NCI-H2081 (cell line): ENCODE results near the gene CHRNB2.
"Not testable (repeated sequence)": the region's sequence is repeated elsewhere in the genome, so short reads cannot be mapped to it uniquely, and the experiment has no call there.

Experiments
- DNase-seq, 2 experiments: peaks; one replicate each; lab custom pipeline; 2025; lab: John Stamatoyannopoulos, UW

The CHRNB2 gene

GRCh38 chr1:154567386-154568156 lies at the start of gene CHRNB2:
Gene CHRNB2, plus strand, starts transcription at chr1:154567778. Its CDS starts 267 bp downstream, at chr1:154568045.
- DNase-seq = peak; percentile 86 to 93

- DNase-seq = no peak
These were observed 48.0 kb upstream of the CHRNB2 start for GRCh38 chr1:154519591-154519991.

GRCh38 chr1:154520333-154520732 lies 47.2 kb upstream of the CHRNB2 start:
- no peak for DNase-seq

- DNase-seq = peak in 1 of 2 experiments; percentile 33
These were observed 45.9 kb upstream of the CHRNB2 start for GRCh38 chr1:154521695-154522094.

GRCh38 chr1:154524881-154525280 lies 42.7 kb upstream of the CHRNB2 start:
- no peak for DNase-seq

- no peak for DNase-seq
These were observed 40.4 kb upstream of the CHRNB2 start for GRCh38 chr1:154527192-154527591.

GRCh38 chr1:154529308-154529707 lies 38.3 kb upstream of the CHRNB2 start:
- no peak for DNase-seq

- not testable (repeated sequence) for DNase-seq
These were observed 35.6 kb upstream of the CHRNB2 start for GRCh38 chr1:154531950-154532349.

- DNase-seq = peak; percentile 28 to 67
These were observed 33.4 kb upstream of the CHRNB2 start for GRCh38 chr1:154533952-154534844.

GRCh38 chr1:154536570-154536969 lies 31.0 kb upstream of the CHRNB2 start:
- DNase-seq = no peak

- no peak for DNase-seq
These were observed 27.8 kb upstream of the CHRNB2 start for GRCh38 chr1:154539486-154540483.

GRCh38 chr1:154541231-154541630 lies 26.3 kb upstream of the CHRNB2 start:
- no peak for DNase-seq

GRCh38 chr1:154546264-154547063 lies 21.1 kb upstream of the CHRNB2 start:
- peak; percentile 69 to 73 for DNase-seq

GRCh38 chr1:154547105-154547732 lies 20.4 kb upstream of the CHRNB2 start:
- no peak for DNase-seq

- DNase-seq = no peak
These were observed 19.6 kb upstream of the CHRNB2 start for GRCh38 chr1:154548028-154548427.

GRCh38 chr1:154549202-154549770 lies 18.3 kb upstream of the CHRNB2 start:
- DNase-seq = no peak

- no peak for DNase-seq
These were observed 17.5 kb upstream of the CHRNB2 start for GRCh38 chr1:154550070-154550469.

- DNase-seq = no peak
These were observed 16.9 kb upstream of the CHRNB2 start for GRCh38 chr1:154550657-154551056.

GRCh38 chr1:154551474-154551873 lies 16.1 kb upstream of the CHRNB2 start:
- DNase-seq = no peak

- DNase-seq = no peak
These were observed 15.5 kb upstream of the CHRNB2 start for GRCh38 chr1:154552036-154552435.
